Adrenal gland (tissue), 5 donors: ENCODE data around the gene SLC27A6.

Source experiments
- CTCF ChIP-seq, 6 experiments: fragments of 450-650 bp in 4 of 6; fragments of 200-600 bp in 2 of 6; sonication (generic) in 1 of 6; IDR thresholded peaks; 1 replicate in 5 of 6; 2 replicates in 1 of 6; pipeline versions ENCODE4 v1.5.1 to v1.8.0; 2016 to 2021; ENCODE audit warnings: antibody characterized with exemption in 6 of 6, mild to moderate bottlenecking in 2 of 6, moderate library complexity in 1 of 6
- POLR2A ChIP-seq, 2 donors: fragments of 450-650 bp; IDR thresholded peaks; one replicate each; pipeline ENCODE4 v1.6.1; 2017; ENCODE audit warnings: antibody characterized with exemption in 2 of 2, mild to moderate bottlenecking in 2 of 2, moderate library complexity in 1 of 2
- donor health status: DM: no; HTN: no; CAD: no.

GRCh38 chr5:128924299-128924698 lies 41.0 kb upstream of the SLC27A6 start:
- TF ChIP-seq CTCF (IDR thresholded peaks at IDR 0.05): no peak
- TF ChIP-seq POLR2A (IDR thresholded peaks at IDR 0.05): no peak
